K562 (cell line): ENCODE measurements around the gene FMNL2. TPM values are rescaled to one million over a fixed set of nuclear protein-coding genes. Genes with fewer than 3 reads are reported as not detected.

ENCODE experiments used
- ATAC-seq: fragments of 200-7000 bp; cut with Tn5 transposase; 3 replicates; pipeline ENCODE4 v1.9.1; 2020; ENCODE audit warnings: moderate library complexity
- BruUV-seq: library from RNA; stranded (reverse); fragments of 400-500 nt; replicated peaks from 2 replicates; lab custom pipeline; 2021; lab: Mats Ljungman, UMichigan
- CTCF ChIA-PET: fragments of 300-600 bp; formaldehyde crosslinking; extraction: SDS; loops from one replicate; lab custom pipeline; 2021; ENCODE audit warnings: low intra/inter-chr PET ratio; lab: Yijun Ruan, JAX
- POLR2A ChIA-PET: fragments of 300-600, 350-650 bp; sonication (Branson Sonifier 250); formaldehyde crosslinking; extraction: SDS; loops from one replicate; lab custom pipeline; 2021; ENCODE audit warnings: antibody characterized with exemption, inconsistent platforms; lab: Yijun Ruan, JAX
- DNase-seq, 4 experiments: peaks; one replicate each; pipeline versions ENCODE4 v3.0.0 to v3.0.0-alpha.2; 2011 to 2018; ENCODE audit warnings: low spot score in 3 of 4, mixed read lengths in 3 of 4; ENCODE audit errors: extremely low read depth in 1 of 4
- FAIRE-seq: peaks from 2 replicates; lab custom pipeline; 2011; peaks lifted over from hg19 to GRCh38; lab: Jason Lieb, UNC
- H2AFZ ChIP-seq: 2 replicates; pipeline ENCODE4 v1.6.0; 2011; ENCODE audit warnings: low read depth, low read length, control low read depth, inconsistent platforms
- H3K27ac ChIP-seq: fragments of 200-600 bp; 3 replicates; pipeline ENCODE4 v1.8.0; 2011; ENCODE audit warnings: low read depth, mild to moderate bottlenecking, control low read depth, inconsistent platforms, low read length, moderate library complexity, mixed read lengths; ENCODE audit errors: extremely low read depth
- H3K27me3 ChIP-seq, 2 experiments: fragments of 300-600 bp in 1 of 2; 2 replicates in 1 of 2; 3 replicates in 1 of 2; pipeline versions ENCODE4 v1.6.0 to v1.8.0; 2011; ENCODE audit warnings: inconsistent platforms in 2 of 2, low read length in 2 of 2, mild to moderate bottlenecking in 1 of 2, mixed read lengths in 1 of 2, moderate library complexity in 1 of 2; ENCODE audit not compliant: control insufficient read depth in 2 of 2, insufficient read depth in 2 of 2
- H3K36me3 ChIP-seq: fragments of 300-600 bp; 3 replicates; pipeline ENCODE4 v1.8.0; 2011; ENCODE audit warnings: mild to moderate bottlenecking, low read length, inconsistent platforms; ENCODE audit not compliant: control insufficient read depth, insufficient read depth
- H3K4me1 ChIP-seq, 2 experiments: fragments of 200-600 bp in 1 of 2; replicated peaks in 1 of 2; 2 replicates in 1 of 2; 3 replicates in 1 of 2; pipeline versions ENCODE4 v1.5.1 to v1.8.0; 2011; ENCODE audit warnings: inconsistent platforms in 2 of 2, low read length in 2 of 2, mild to moderate bottlenecking in 1 of 2, mixed read lengths in 1 of 2, moderate library complexity in 1 of 2; ENCODE audit not compliant: control insufficient read depth in 2 of 2, insufficient read depth in 2 of 2
- H3K4me2 ChIP-seq: 2 replicates; pipeline ENCODE4 v1.6.1; 2011; ENCODE audit warnings: low read length, control low read depth, inconsistent platforms, mixed read lengths; ENCODE audit not compliant: insufficient read depth
- H3K4me3 ChIP-seq: fragments of 200-600 bp; sonication (generic), shearing (Covaris generic); 2 replicates; pipeline ENCODE4 v1.5.1; 2016; ENCODE audit warnings: control low read depth, inconsistent platforms
- H3K79me2 ChIP-seq: fragments of 200-600 bp; 3 replicates; pipeline ENCODE4 v1.8.0; 2011; ENCODE audit warnings: low read length, inconsistent platforms; ENCODE audit not compliant: control insufficient read depth, insufficient read depth
- H3K9ac ChIP-seq, 2 experiments: 2 replicates each; pipeline versions ENCODE4 v1.6.0 to v1.6.1; 2011; ENCODE audit warnings: low read depth in 2 of 2, low read length in 2 of 2, control low read depth in 1 of 2, inconsistent platforms in 1 of 2, mild to moderate bottlenecking in 1 of 2, mixed read lengths in 1 of 2; ENCODE audit not compliant: insufficient read depth in 1 of 2
- H3K9me1 ChIP-seq: one replicate; pipeline ENCODE4 v1.6.0; 2011; ENCODE audit warnings: inconsistent platforms, mild to moderate bottlenecking, low read length, moderate library complexity; ENCODE audit not compliant: control insufficient read depth, insufficient read depth
- H3K9me3 ChIP-seq: replicated peaks from 2 replicates; pipeline ENCODE4 v1.5.1; 2011; ENCODE audit warnings: low read depth, low read length, inconsistent platforms; ENCODE audit not compliant: control insufficient read depth, insufficient read depth
- H4K20me1 ChIP-seq: replicated peaks from 2 replicates; pipeline ENCODE4 v1.6.1; 2011; ENCODE audit warnings: low read length, inconsistent platforms, mixed read lengths; ENCODE audit not compliant: control insufficient read depth, insufficient read depth
- CC2D1A ChIP-seq: fragments of 450-650 bp; IDR thresholded peaks from 2 replicates; pipeline ENCODE4 v1.6.1; 2017; ENCODE audit warnings: mild to moderate bottlenecking
- NCOA6 ChIP-seq: fragments of 450-650 bp; IDR thresholded peaks from 2 replicates; pipeline ENCODE4 v1.6.1; 2017; ENCODE audit warnings: mild to moderate bottlenecking
- PATZ1 ChIP-seq: fragments of 250-450 bp; sonication (Bioruptor Pico); IDR thresholded peaks from 2 replicates; pipeline ENCODE4 v1.5.0; 2020; ENCODE audit warnings: mild to moderate bottlenecking, borderline replicate concordance
- PTTG1 ChIP-seq: fragments of 450-650 bp; IDR thresholded peaks from 2 replicates; pipeline ENCODE4 v1.6.1; 2016; ENCODE audit warnings: low read depth, mild to moderate bottlenecking, missing genetic modification characterization, missing compliant biosample characterization
- RBFOX2 ChIP-seq: fragments of 200-400 bp; formaldehyde crosslinking; IDR thresholded peaks from 2 replicates; pipeline ENCODE4 v1.6.1; 2017; ENCODE audit warnings: low read depth, mild to moderate bottlenecking, low read length, moderate library complexity
- RBM14 ChIP-seq: fragments of 200-400 bp; formaldehyde crosslinking; IDR thresholded peaks from 2 replicates; pipeline ENCODE4 v1.6.1; 2018; ENCODE audit warnings: low read depth, mild to moderate bottlenecking, low read length, moderate library complexity, borderline replicate concordance; ENCODE audit not compliant: insufficient read depth
- SMARCA4 ChIP-seq: fragments of 450-650 bp; IDR thresholded peaks from 2 replicates; pipeline ENCODE4 v1.6.1; 2016
- ZFX ChIP-seq: sonication (generic); formaldehyde crosslinking; IDR thresholded peaks from 2 replicates; pipeline ENCODE4 v1.8.0; 2022; ENCODE audit warnings: mild to moderate bottlenecking, missing genetic modification reagents, moderate library complexity
- ZNF354B ChIP-seq: fragments of 250-450 bp; sonication (Bioruptor Pico); IDR thresholded peaks from 2 replicates; pipeline ENCODE4 v1.4.0; 2020
- ZNF740 ChIP-seq, 3 experiments: fragments of 200-800 bp in 1 of 3; sonication (Bioruptor generic) in 1 of 3; sonication (generic) in 1 of 3; formaldehyde crosslinking in 1 of 3; IDR thresholded peaks; 2 replicates each; pipeline versions ENCODE4 v1.6.1 to v1.8.0; 2016 to 2022; ENCODE audit warnings: mild to moderate bottlenecking in 2 of 3, missing compliant biosample characterization in 2 of 3, missing genetic modification characterization in 2 of 3, missing genetic modification reagents in 1 of 3
- whole genome bisulfite sequencing: fragments of 100-300 bp; shearing (Covaris generic); methylation state at CpG from one replicate; pipeline ENCODE4 v1.1.6; 2016; ENCODE audit warnings: low coverage, mixed read lengths; ENCODE audit not compliant: insufficient coverage; ENCODE audit errors: missing lambda C conversion rate; 5-methylcytosine and 5-hydroxymethylcytosine counted together
- in situ Hi-C: fragments of 300-500 bp; cut with MboI; formaldehyde crosslinking; loops from 4 replicates; pipeline ENCODE4 v1.15.0; 2018; ENCODE audit warnings: inconsistent platforms, mixed read lengths
- intact Hi-C: fragments of 100-400 bp; cut with micrococcal nuclease; formaldehyde crosslinking; loops from 2 replicates; pipeline ENCODE4 v1.14.2; 2022
- polyA plus RNA-seq, 8 experiments: library from polyadenylated mRNA; depleted of rRNA in 4 of 8; stranded (reverse) in 5 of 8; unstranded in 3 of 8; fragments of >200 nt; fragmentation: Nextera tagmentation in 2 of 8; fragmentation: Illumina TruSeq in 1 of 8; extraction: Ambion mirVana in 2 of 8; extraction: Trizol in 1 of 8; gene quantifications; 2 replicates each; pipeline versions ENCODE4 v1.2.1 to v1.2.3, GENCODE V29; 2011 to 2014; ENCODE audit warnings: inconsistent platforms in 1 of 8, missing spikeins in 1 of 8
- total RNA-seq, 7 experiments: library from RNA; depleted of rRNA in 6 of 7; stranded (reverse); fragments of >200 nt in 6 of 7; fragmentation: Illumina TruSeq in 2 of 7; extraction: Trizol in 2 of 7; gene quantifications; 2 replicates each; pipeline versions ENCODE4 v1.2.1 to v1.2.3, GENCODE V29; 2011 to 2021; ENCODE audit warnings: low replicate concordance in 1 of 7

FMNL2 gene
- total and polyA plus RNA-seq, 9 of the 15 experiments (the other 6 are each of a cell fraction or from before 2014, with no cell fraction given), result 0.15 to 0.49 (median 0.24) TPM; not detected in 1

- H3K4me2 ChIP-seq, result no peak overlapping the region
- no peak for DNase-seq
- 1% methylated on average over 12 of the region's 12 CpGs for WGBS
- H2AFZ ChIP-seq, result no peak overlapping the region
- H3K27me3 ChIP-seq, result peaks cover 18 to 25% of the 10 kb centered on the region in 2 experiments
- H3K9me1 ChIP-seq, result no peaks in the 10 kb centered on the region
- TF ChIP-seq RBFOX2, result no peak
- H3K9me3 ChIP-seq, result no peaks in the 10 kb centered on the region
- no peak overlapping the region for H3K9ac ChIP-seq
- CTCF ChIA-PET, result no interaction called here
- POLR2A ChIA-PET, result interaction anchor here (0.6 kb wide), 1 partner anchor 11 kb away, joined by 3 read pairs; no protein-coding TSS in a partner anchor
- no peaks in the 10 kb centered on the region for H3K79me2 ChIP-seq
- peaks cover 0 to 17% of the 10 kb centered on the region in 2 experiments; a peak in 3 of 5 replicates for H3K4me1 ChIP-seq
- intact Hi-C loops, result loop anchor here (10.0 kb wide), 2 partner anchors 298 to 302 kb away; no protein-coding TSS in a partner anchor
- BruUV-seq, result no TSS peak
- in situ Hi-C loops, result no loop called here
- H3K36me3 ChIP-seq, result no peaks in the 10 kb centered on the region
- ATAC-seq, result no peak
- no peak for FAIRE-seq
- H3K4me3 ChIP-seq, result no peak overlapping the region
- 0 out of 2 replicates have a peak, but pooled peaks cover 6% of the 10 kb centered on the region for H4K20me1 ChIP-seq
- no peak overlapping the region for H3K27ac ChIP-seq
These were observed 2.0 kb downstream of the FMNL2 start for GRCh38 chr2:152336854-152337510.

- in situ Hi-C loops (no loop called here), intact Hi-C loops (loop anchor here (10.0 kb wide), 2 partner anchors 297 to 303 kb away; no protein-coding TSS in a partner anchor)
- CTCF ChIA-PET, result no interaction called here
- TF ChIP-seq NCOA6, result no peak
- no peak for TF ChIP-seq ZNF354B (CRISPR knock-in tag)
- TF ChIP-seq SMARCA4, result no peak
- TF ChIP-seq ZFX (CRISPR knock-in tag), result no peak
- TF ChIP-seq RBM14, result no peak
- TF ChIP-seq ZNF740 (CRISPR knock-in tag; IDR thresholded peaks at IDR 0.05), result no peak
- TF ChIP-seq ZNF740 (tag; IDR thresholded peaks at IDR 0.05), result no peak
- no peak for TF ChIP-seq CC2D1A
- no peak for TF ChIP-seq PATZ1 (CRISPR knock-in tag)
- no peak for TF ChIP-seq PTTG1
- 4% methylated on average over 2 of the region's 2 CpGs for WGBS
- no peak overlapping the region for H3K9ac ChIP-seq
- H3K4me3 ChIP-seq, result no peak overlapping the region
- no peaks in the 10 kb centered on the region for H3K79me2 ChIP-seq
- no peak overlapping the region for H2AFZ ChIP-seq
- peak; percentile 40 for FAIRE-seq
- BruUV-seq, result no TSS peak
- 0 out of 2 replicates have a peak, but pooled peaks cover 6% of the 10 kb centered on the region for H4K20me1 ChIP-seq
- H3K4me2 ChIP-seq, result no peak overlapping the region
- H3K27me3 ChIP-seq, result peaks cover 18 to 25% of the 10 kb centered on the region in 2 experiments
- H3K36me3 ChIP-seq, result no peaks in the 10 kb centered on the region
- no peak for DNase-seq
- POLR2A ChIA-PET, result interaction anchor here (0.7 kb wide), 1 partner anchor 305 kb away, joined by 3 read pairs; no protein-coding TSS in a partner anchor
- no peak for ATAC-seq
- no peak overlapping the region for H3K27ac ChIP-seq
- H3K9me3 ChIP-seq, result no peaks in the 10 kb centered on the region
- no peaks in the 10 kb centered on the region for H3K9me1 ChIP-seq
- H3K4me1 ChIP-seq, result peaks cover 0 to 17% of the 10 kb centered on the region in 2 experiments; a peak in 3 of 5 replicates
These were observed 2.5 kb downstream of the FMNL2 start for GRCh38 chr2:152337511-152337903.
